Stimulated activated memory B cell treated with anti-CD40 and anti-IgM and Interleukin-4, amounts not matched to agents 10 μg/mL and 1 μg/mL and 100 μg/mL, for 72 hours (primary cell): Measurements from ENCODE around the gene NAPSA.
"Not testable (repeated sequence)": the region's sequence is repeated elsewhere in the genome, so short reads cannot be mapped to it uniquely, and the experiment has no call there.

Source experiments
- ATAC-seq: fragments of 150-1000 bp; cut with Tn5 transposase; 2 replicates; pipeline ENCODE4 v1.10.0; 2021
- H3K27ac Mint-ChIP-seq: one replicate; pipeline ENCODE4 v1.8.0; 2022; ENCODE audit warnings: mild to moderate bottlenecking, mixed read lengths
- H3K27me3 Mint-ChIP-seq: one replicate; pipeline ENCODE4 v1.8.0; 2022; ENCODE audit warnings: mixed read lengths
- H3K36me3 Mint-ChIP-seq: one replicate; pipeline ENCODE4 v1.8.0; 2022; ENCODE audit warnings: mixed read lengths
- H3K4me1 Mint-ChIP-seq: one replicate; pipeline ENCODE4 v1.8.0; 2022; ENCODE audit warnings: mixed read lengths
- H3K4me3 Mint-ChIP-seq: one replicate; pipeline ENCODE4 v1.8.0; 2022; ENCODE audit warnings: mild to moderate bottlenecking, moderate library complexity, mixed read lengths
- H3K9me3 Mint-ChIP-seq: one replicate; pipeline ENCODE4 v1.8.0; 2022; ENCODE audit warnings: mixed read lengths

NAPSA gene

DNA sequence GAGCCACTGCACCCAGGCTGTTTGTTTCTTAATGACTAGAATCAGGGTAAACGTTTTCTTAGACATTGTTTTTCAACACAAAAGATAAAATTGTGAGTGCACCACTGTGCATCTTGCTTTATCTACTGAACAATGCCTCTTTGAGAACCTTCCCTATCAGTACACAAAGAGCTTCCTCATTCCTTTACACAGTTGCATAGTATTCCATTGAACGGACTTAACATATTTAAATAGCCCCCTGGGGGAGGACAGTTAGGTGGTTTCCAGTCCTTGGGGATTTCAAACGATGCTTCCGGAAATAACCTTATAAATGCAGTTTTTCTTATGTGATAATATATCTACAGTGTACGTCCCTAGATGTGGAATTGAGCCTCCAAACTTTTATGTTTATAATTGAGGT lies 27.3 kb upstream of the NAPSA start:
- Mint-ChIP-seq H3K4me3 (no peak overlapping the region), H3K4me1 (no peaks in the 10 kb centered on the region), H3K9me3 (no peaks in the 10 kb centered on the region), H3K36me3 (peaks cover 38% of the 10 kb centered on the region), H3K27ac (no peak overlapping the region), H3K27me3 (no peaks in the 10 kb centered on the region)
- ATAC-seq = no peak

DNA sequence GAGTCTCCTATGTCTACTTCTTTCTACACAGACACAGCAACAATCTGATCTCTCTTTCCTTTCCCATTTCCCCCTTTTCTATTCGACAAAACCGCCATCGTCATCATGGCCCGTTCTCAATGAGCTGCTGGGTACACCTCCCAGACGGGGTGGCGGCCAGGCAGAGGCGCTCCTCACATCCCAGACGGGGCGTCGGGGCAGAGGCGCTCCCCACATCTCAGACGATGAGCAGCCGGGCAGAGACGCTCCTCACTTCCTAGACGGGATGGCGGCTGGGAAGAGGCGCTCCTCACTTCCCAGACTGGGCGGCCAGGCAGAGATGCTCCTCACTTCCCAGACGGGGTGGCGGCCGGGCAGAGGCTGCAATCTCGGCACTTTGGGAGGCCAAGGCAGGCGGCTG lies 25.5 kb upstream of the NAPSA start:
- H3K27ac Mint-ChIP-seq, ATAC-seq, H3K4me1 Mint-ChIP-seq, H3K9me3 Mint-ChIP-seq, H3K4me3 Mint-ChIP-seq, H3K27me3 Mint-ChIP-seq: not testable (repeated sequence)
- H3K36me3 Mint-ChIP-seq = peaks cover 40% of the 10 kb centered on the region

DNA sequence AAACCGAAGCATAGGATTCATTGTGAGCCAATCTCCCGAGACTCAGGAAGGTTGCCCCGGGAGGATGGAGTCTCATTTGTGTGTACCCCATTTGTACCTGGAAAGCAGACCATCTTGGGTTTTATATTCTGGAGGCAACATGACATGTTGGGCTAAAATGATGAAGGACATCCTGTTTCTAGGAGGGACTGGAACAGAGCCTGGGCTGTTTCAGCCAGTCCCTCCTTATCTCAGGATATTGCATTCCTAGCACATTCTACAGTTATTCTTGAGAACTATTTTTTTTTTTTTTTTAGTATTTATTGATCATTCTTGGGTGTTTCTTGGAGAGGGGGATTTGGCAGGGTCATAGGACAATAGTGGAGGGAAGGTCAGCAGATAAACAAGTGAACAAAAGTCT lies 24.9 kb upstream of the NAPSA start:
- H3K27me3 Mint-ChIP-seq, H3K4me3 Mint-ChIP-seq, ATAC-seq, H3K4me1 Mint-ChIP-seq, H3K27ac Mint-ChIP-seq, H3K9me3 Mint-ChIP-seq: not testable (repeated sequence)
- peaks cover 35% of the 10 kb centered on the region for H3K36me3 Mint-ChIP-seq

DNA sequence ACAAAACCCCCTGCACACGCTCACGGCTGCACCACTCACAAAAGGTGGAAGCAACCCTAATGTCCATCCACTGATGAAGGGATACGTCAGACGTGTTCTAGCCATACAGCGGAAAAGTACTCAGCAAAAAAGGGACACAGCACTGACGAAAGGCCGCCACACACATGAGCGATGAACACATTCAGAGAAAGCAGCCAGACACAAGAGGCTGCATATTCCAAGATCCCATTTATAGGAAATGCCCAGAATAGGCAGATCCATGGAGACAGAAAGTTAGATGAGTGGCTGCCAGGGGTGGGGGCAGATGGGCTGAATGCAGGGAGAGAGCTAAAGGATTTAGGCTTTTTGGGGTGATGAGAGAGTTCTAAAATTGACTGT lies 22.4 kb upstream of the NAPSA start:
- Mint-ChIP-seq H3K4me3 (no peak overlapping the region), H3K9me3 (no peaks in the 10 kb centered on the region), H3K27ac (no peak overlapping the region), H3K36me3 (peaks cover 29% of the 10 kb centered on the region), H3K27me3 (no peaks in the 10 kb centered on the region), H3K4me1 (peaks cover 25% of the 10 kb centered on the region)
- ATAC-seq = no peak

DNA sequence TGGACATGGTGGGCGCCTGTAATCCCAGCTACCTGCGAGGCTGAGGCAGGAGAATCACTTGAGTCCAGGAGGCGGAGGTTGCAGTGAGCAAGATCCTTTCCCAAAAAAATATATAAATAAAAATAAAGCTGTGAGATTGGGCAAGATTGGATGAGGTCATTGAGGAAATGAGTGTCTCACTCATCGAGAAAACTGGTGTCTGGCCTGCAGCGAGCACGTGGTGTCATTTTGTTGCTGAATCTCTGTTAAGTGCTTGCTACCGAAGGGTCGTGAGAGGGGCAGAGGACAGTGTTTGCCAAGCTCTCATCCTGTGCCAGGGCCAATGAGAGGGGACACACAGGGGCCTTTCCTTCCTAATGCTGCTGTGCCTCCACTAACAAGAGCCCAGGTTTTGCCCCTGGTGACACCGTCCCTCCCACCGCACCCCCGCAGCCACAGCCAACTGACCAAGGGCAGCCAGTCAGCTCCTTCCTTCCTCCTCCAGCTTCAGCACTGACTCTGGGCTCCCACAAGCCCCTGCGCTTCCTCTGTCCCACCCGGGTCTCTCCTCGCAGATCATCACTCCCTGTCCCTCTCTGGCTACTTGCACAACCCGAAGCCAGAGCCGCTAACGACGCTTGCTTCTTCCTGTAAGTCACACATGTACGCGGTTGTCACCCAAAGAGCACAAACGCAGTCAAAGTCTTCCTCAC lies 21.9 kb upstream of the NAPSA start:
- Mint-ChIP-seq H3K36me3 (peaks cover 24% of the 10 kb centered on the region), H3K4me3 (no peak overlapping the region), H3K27ac (no peak overlapping the region), H3K9me3 (no peaks in the 10 kb centered on the region), H3K27me3 (no peaks in the 10 kb centered on the region), H3K4me1 (peaks cover 25% of the 10 kb centered on the region)
- no peak for ATAC-seq

- H3K4me3 Mint-ChIP-seq = peak overlapping the region; percentile 90
- peaks cover 26% of the 10 kb centered on the region for H3K36me3 Mint-ChIP-seq
- peak overlapping the region; percentile 77 for H3K27ac Mint-ChIP-seq
- no peaks in the 10 kb centered on the region for H3K9me3 Mint-ChIP-seq
- no peaks in the 10 kb centered on the region for H3K27me3 Mint-ChIP-seq
- no peak for ATAC-seq
- H3K4me1 Mint-ChIP-seq = peaks cover 26% of the 10 kb centered on the region
Measured at GRCh38 chr19:50384685-50385535, 19.5 kb upstream of the NAPSA start.

- peaks cover 35% of the 10 kb centered on the region for H3K36me3 Mint-ChIP-seq
- H3K27ac Mint-ChIP-seq = peak within 1 kb of the TSS; percentile 77
- peaks cover 34% of the 10 kb centered on the region for H3K4me1 Mint-ChIP-seq
- H3K9me3 Mint-ChIP-seq = no peaks in the 10 kb centered on the region
- ATAC-seq = peak; percentile 94
- no peaks in the 10 kb centered on the region for H3K27me3 Mint-ChIP-seq
- H3K4me3 Mint-ChIP-seq = peak within 1 kb of the TSS; percentile 90
Measured at GRCh38 chr19:50383852-50384684, 18.6 kb upstream of the NAPSA start, which contains the start of gene POLD1. Gene POLD1, plus strand, starts transcription at chr19:50384347. Its CDS starts 14,505 bp downstream, at chr19:50398852.

- Mint-ChIP-seq H3K9me3 (no peaks in the 10 kb centered on the region), H3K36me3 (peaks cover 41% of the 10 kb centered on the region), H3K4me3 (peak overlapping the region; percentile 90), H3K4me1 (peaks cover 39% of the 10 kb centered on the region), H3K27me3 (no peaks in the 10 kb centered on the region), H3K27ac (peak overlapping the region; percentile 77)
- no peak for ATAC-seq
Measured at GRCh38 chr19:50383001-50383851, 17.8 kb upstream of the NAPSA start.

DNA sequence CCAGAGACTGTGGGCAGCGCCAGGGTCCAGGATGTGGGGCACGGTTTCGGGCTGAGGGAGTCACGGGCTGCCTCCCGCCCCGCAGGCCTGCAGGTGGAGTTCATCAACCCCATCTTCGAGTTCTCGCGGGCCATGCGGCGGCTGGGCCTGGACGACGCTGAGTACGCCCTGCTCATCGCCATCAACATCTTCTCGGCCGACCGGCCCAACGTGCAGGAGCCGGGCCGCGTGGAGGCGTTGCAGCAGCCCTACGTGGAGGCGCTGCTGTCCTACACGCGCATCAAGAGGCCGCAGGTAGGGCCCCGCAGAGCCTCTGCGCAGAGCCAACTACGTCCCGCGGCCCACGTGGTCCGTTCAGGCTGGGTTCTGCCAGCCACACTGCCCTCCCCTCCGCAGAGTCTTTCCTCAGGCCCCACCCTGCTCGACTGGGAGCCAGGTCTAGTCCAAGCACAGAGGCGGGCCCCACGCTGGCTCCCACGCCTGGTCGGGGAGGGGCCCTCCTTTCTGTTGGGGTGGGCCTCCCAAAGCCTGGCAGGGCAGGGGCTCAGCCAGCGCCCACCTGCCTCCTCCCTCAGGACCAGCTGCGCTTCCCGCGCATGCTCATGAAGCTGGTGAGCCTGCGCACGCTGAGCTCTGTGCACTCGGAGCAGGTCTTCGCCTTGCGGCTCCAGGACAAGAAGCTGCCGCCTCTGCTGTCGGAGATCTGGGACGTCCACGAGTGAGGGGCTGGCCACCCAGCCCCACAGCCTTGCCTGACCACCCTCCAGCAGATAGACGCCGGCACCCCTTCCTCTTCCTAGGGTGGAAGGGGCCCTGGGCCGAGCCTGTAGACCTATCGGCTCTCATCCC lies 16.7 kb upstream of the NAPSA start:
- Mint-ChIP-seq H3K27ac (no peak overlapping the region), H3K36me3 (peaks cover 44% of the 10 kb centered on the region), H3K4me1 (peaks cover 50% of the 10 kb centered on the region), H3K4me3 (no peak overlapping the region), H3K9me3 (no peaks in the 10 kb centered on the region), H3K27me3 (no peaks in the 10 kb centered on the region)
- no peak for ATAC-seq

DNA sequence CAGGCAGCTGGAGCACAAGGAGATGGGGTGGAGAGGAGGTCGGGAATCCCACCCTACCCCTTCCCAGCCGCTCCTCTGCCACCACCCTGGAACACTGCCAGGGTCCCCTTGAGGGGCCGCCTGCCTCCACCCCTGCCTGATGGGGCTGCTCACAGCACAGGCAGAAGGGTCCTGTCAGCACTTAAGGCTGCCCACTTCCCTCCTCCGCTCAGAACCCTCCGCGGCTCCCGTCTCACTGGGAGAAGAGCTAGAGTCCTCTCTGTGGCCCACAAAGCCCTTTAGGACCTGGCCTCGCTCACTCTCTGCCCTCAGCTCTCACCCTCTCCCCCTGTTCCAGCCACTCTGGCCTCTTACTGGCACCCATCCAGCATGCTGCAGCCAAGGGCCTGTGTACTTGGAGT lies 15.3 kb upstream of the NAPSA start:
- Mint-ChIP-seq H3K27ac (no peak overlapping the region), H3K27me3 (no peaks in the 10 kb centered on the region), H3K4me3 (no peak overlapping the region), H3K9me3 (no peaks in the 10 kb centered on the region), H3K4me1 (peaks cover 61% of the 10 kb centered on the region), H3K36me3 (peaks cover 53% of the 10 kb centered on the region)
- no peak for ATAC-seq

DNA sequence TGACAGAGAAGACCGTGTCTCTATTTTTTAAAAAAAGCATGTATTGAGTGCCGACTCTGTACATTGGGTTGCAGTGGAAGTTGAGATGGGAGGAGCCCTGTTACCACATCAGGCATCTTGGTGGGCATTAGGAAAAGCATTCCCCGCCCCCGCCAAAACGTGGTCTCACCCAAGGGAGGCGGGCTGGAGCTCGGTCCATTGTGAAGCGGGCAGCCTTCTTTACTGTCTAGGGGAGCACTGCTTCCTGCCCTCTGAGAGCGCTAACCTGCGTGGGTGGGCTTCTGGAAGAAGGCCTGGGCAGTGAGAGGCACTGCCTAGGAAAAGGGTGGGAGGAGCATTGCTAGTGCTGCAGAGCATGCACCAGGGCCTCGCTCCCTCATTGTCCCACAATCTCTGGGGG lies 14.7 kb upstream of the NAPSA start:
- Mint-ChIP-seq H3K4me3 (no peak overlapping the region), H3K9me3 (no peaks in the 10 kb centered on the region), H3K4me1 (peaks cover 58% of the 10 kb centered on the region), H3K27ac (no peak overlapping the region), H3K27me3 (no peaks in the 10 kb centered on the region), H3K36me3 (peaks cover 52% of the 10 kb centered on the region)
- ATAC-seq = no peak

GRCh38 chr19:50379602-50380001 lies 14.2 kb upstream of the NAPSA start:
- Mint-ChIP-seq H3K4me1 (peaks cover 52% of the 10 kb centered on the region), H3K9me3 (no peaks in the 10 kb centered on the region), H3K4me3 (no peak overlapping the region), H3K27me3 (no peaks in the 10 kb centered on the region), H3K27ac (no peak overlapping the region), H3K36me3 (peaks cover 49% of the 10 kb centered on the region)
- no peak for ATAC-seq

DNA sequence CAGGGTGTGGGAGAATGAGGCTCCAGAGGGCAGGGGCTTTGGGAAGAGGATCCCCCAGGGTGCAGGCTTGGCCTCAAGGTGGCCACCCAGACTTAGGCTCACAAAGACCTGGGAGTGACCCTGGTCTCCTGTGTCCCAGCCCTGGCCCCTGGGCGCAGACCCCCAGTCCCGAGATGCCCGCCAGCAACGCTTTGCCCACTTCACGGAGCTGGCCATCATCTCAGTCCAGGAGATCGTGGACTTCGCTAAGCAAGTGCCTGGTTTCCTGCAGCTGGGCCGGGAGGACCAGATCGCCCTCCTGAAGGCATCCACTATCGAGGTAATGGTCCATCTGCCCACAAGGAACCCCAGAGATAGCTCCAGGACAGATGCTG lies 13.4 kb upstream of the NAPSA start:
- Mint-ChIP-seq H3K4me1 (peaks cover 45% of the 10 kb centered on the region), H3K36me3 (peaks cover 49% of the 10 kb centered on the region), H3K27me3 (no peaks in the 10 kb centered on the region), H3K9me3 (no peaks in the 10 kb centered on the region), H3K4me3 (no peak overlapping the region), H3K27ac (no peak overlapping the region)
- ATAC-seq = no peak
